NB4 (cell line): ENCODE results near the gene UHRF2.
"Not testable (repeated sequence)": the region's sequence is repeated elsewhere in the genome, so short reads cannot be mapped to it uniquely, and the experiment has no call there.

Experiments used
- DNase-seq: peaks from one replicate; pipeline ENCODE4 v3.0.0; 2010; ENCODE audit warnings: low read depth
- H3K4me3 ChIP-seq: one replicate; pipeline ENCODE4 v1.5.1; 2011; ENCODE audit warnings: mild to moderate bottlenecking, low read depth, low read length, moderate library complexity
- CTCF ChIP-seq: IDR thresholded peaks from one replicate; pipeline ENCODE4 v1.5.1; 2012; ENCODE audit warnings: low read depth, low read length
- MAX ChIP-seq: IDR thresholded peaks from 2 replicates; pipeline ENCODE4 v1.6.1; 2011; ENCODE audit warnings: low read depth, low read length
- MYC ChIP-seq: IDR thresholded peaks from 2 replicates; pipeline ENCODE4 v1.6.1; 2011; ENCODE audit warnings: low read depth, low read length
- POLR2A ChIP-seq: IDR thresholded peaks from 2 replicates; pipeline ENCODE4 v1.6.1; 2011; ENCODE audit warnings: mild to moderate bottlenecking; ENCODE audit not compliant: insufficient read length; ENCODE audit errors: extremely low read depth

The UHRF2 gene

GRCh38 chr9:6412487-6413364, at the start of gene UHRF2:
TSS of gene UHRF2 (plus strand) at chr9:6413199. CDS start at chr9:6413491, 292 bp downstream.
- peak within 1 kb of the TSS; percentile 77 for H3K4me3 ChIP-seq
- TF ChIP-seq MAX, result peak; percentile 66
- TF ChIP-seq MYC, result peak; percentile 78
- TF ChIP-seq POLR2A, result peak; percentile 98
- TF ChIP-seq CTCF, result no peak
- DNase-seq, result peak; percentile 100

- no peak for TF ChIP-seq POLR2A
- TF ChIP-seq CTCF, result no peak
- no peak for TF ChIP-seq MYC
- TF ChIP-seq MAX, result no peak
- H3K4me3 ChIP-seq, result no peak overlapping the region
- no peak for DNase-seq
Measured at GRCh38 chr9:6367128-6367890, 45.7 kb upstream of the UHRF2 start.

GRCh38 chr9:6368831-6369230, 44.2 kb upstream of the UHRF2 start:
- DNase-seq, result no peak
- TF ChIP-seq MAX (no peak), MYC (no peak), CTCF (no peak), POLR2A (no peak)
- H3K4me3 ChIP-seq, result no peak overlapping the region

GRCh38 chr9:6381477-6382012, 31.5 kb upstream of the UHRF2 start:
- DNase-seq, H3K4me3 ChIP-seq: not testable (repeated sequence)

GRCh38 chr9:6382681-6383080, 30.3 kb upstream of the UHRF2 start:
- TF ChIP-seq MYC, result no peak
- no peak for TF ChIP-seq CTCF
- no peak for TF ChIP-seq POLR2A
- no peak for DNase-seq
- H3K4me3 ChIP-seq, result no peak overlapping the region

GRCh38 chr9:6383551-6384225, 29.3 kb upstream of the UHRF2 start:
- no peak overlapping the region for H3K4me3 ChIP-seq
- no peak for DNase-seq
- TF ChIP-seq MAX (no peak), MYC (no peak), POLR2A (no peak), CTCF (no peak)
